ENCODE measurements around the gene OPN4.

OPN4 gene

DNA sequence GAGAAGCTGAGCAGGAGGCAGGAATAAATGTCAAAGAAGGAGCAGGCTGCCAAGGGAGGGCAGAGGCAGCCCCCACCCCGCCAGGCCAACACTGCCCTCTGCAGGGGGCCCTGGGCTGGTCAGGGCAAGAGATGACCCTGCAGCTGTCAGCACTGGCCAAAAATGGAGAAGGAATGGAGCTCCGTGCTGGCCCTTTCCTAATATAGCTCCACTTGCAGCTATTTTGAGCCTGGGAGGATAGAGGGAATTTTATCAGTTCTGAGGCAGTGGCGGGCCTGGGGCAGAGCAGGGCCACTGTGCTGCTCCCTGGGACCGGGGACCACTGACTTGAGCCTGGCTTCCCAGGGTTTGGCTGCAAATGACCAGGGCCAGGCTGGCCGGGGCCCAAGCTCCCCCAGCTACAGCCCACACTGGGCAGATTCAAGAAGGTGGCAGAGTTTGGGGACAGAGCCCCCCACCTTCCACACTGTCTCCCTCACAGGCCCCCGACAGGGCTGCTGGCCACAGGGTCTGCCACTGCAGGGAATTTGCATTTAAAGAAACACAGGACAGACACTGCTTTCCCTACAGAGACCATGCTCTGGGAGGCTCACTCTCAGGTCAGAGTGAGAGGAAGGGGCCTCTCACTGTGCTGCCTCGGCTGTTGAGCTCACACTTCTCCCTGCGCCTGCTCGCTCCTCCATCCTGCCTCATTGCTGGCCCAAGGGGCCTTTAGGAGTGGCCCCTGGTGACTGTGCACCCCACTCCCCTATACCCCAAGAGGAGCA lies 30.2 kb downstream of the OPN4 start:
- DNase-seq, result peak; percentile 0

DNA sequence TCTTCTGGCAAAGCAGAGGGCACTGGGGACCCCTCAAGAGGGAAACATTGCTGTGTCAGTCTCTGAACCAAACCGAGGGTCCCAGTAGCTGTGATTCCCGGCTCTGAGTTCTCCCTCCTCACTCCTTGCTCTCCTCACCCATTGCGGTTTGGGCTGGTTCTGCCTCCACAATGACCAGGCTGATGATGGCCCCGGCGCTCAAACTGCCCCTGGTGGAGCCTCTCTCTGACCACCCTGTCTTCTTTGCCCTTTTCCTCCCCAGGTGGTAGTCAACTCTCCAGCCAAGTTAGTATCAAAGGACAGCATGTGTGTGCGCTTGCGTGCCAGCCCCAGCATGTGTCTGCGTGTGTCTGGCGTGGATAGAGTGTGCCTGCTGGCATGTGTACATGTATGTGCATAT lies 31.1 kb downstream of the OPN4 start:
- DNase-seq, result no peak

DNA sequence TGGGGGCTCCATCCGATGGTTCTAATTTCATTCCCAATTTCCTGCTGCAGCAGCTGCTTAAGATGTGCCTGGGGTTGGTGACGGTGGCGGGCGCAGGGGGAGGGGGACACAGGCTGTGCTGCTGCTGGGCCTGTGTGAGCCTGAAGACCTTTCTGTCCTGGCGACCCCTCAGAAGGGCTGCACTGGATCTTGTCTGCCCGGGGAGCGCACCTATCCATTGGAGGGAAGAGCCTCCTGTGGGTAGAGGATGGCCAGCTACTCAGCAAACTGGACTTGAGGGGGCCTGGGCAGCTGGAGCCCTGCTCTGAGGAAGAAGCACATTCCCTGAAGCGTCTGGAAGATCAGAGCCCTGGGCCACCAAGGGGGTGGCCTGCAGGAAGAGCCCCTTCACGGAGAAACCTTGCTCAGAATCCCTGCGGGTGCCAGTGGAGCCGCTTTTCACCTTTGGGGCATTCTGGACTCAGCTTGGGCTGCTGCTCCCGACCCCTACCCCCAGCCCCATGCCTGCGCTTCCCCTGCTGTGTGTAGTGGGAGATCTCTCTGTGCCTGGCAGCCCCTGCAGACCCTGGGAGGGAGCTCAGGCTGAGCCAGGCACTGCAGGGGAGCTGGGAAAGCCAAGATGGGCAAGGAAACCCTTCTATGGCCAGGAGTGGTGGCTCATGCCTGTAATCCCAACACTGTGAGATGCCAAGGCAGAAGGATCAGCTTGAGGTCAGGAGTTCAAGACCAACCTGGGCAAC lies 31.7 kb downstream of the OPN4 start:
- DNase-seq, result no peak

DNA sequence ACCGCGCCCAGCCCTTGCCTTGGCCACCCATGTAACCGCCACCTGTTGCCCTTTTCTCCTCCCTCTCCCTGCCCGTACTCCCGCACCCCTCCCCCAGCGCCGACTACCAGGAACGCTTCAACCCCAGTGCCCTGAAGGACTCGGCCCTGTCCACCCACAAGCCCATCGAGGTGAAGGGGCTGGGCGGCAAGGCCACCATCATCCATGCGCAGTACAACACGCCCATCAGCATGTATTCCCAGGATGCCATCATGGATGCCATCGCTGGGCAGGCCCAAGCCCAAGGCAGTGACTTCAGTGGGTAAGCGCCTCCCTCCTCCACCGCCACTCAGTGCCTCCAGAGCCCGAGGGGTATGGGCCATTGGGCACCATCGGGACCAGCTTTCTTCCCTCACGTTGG lies 32.6 kb downstream of the OPN4 start:
- DNase-seq, result no peak

DNA sequence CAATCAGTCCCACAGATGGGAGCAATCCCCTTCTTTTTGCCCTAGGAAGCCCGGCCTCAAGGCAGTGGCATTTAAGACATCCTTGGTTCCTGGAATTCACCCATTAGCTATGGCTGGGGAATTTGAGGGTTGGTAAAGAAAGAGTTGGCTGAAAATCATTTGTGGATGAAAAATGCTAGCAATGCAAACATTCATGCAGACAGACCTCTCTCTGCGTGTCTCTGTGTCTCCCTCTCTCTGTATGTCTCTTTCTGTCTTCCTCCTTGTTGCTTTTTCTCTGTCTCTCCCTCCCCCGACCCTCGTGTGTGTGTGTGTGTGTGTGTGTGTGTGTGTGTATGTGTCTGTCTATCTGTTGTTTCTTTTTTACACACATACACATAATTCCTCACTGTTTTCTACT lies 33.4 kb downstream of the OPN4 start:
- no peak for DNase-seq

DNA sequence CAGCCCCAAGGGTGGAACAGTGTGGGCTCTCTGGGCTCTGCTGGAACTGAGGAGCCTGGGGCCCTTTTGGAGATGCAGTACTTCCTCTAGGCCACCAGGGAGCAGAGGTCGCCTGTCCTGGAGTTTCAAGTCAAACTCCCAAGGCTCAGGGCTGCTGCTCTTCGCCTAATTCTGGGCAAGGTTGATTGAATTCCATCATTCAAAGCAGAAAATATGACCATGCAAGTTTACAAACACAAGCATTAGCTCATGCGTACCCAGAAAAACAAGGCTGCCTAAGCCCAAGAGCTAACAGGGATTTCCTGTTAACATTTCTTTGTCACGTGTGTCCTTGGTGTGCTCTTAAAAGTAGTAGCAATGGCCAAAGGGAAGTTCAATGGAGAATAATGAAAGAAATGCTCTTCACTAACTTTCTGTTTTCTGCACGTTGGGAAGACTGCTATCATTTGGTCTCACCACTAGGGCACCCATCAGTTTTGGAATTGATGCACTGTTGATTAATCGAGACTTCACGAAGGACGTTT lies 34.1 kb downstream of the OPN4 start:
- peak; percentile 0 for DNase-seq

DNA sequence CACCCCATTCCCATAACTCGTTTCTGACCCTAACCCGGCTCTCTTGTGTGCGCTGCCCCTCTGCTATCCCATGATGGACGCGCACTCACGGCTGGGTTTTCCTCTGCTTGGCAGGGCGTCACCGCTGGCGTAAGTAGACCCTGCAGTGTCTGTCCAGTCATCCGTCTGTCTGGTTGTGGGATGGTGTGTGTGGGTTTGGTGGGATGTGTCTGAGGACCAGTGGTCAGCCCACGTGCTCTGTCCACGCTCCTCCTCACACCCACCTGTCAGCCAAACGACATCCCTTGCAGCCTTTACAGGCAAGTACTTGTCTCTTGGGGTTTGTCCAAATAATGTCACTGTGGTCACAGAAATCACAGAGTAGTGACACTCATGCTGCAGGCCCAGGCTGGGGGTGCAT lies 34.8 kb downstream of the OPN4 start:
- no peak for DNase-seq

DNA sequence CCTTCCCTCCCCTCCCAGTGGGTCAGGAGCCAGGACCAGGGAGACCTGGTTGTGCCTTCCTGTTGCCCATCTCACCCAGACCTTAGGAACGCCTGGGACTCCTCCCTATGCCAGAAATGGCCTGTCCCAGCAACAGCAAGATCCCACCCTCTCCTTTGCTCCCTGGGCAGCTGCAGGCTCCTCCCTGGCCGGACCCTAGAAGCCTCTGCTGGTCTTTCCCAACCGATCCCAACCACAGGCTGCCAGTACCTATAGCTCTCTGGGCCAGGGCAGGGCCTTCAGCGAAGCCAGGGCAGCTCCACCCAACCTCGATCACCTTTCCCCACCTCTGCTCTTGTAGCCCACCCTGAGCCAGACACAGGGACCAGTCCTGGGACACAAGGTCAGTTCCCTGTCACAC lies 35.9 kb downstream of the OPN4 start:
- DNase-seq, result no peak

DNA sequence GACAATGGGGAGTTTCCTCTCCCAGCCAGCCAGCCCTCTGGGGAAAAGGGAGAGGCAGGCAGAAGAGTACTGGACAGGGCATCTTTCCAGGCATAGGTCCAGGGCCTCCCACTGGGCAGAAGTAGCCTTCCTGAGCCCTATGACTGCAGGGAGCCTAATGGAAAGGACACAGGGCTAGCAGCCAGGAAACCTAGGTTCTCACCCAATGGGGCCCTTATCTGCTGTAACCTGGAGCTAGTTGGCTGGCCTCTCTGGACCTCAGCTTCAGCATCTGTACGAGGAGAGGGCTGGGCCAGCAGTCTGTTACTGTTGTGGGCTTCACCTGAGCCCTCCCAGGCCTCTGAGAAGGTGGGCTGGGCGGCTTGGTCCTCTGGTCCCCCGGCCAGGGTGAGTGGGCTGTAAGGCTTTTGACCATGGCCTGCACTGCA lies 36.3 kb downstream of the OPN4 start:
- DNase-seq, result no peak

DNA sequence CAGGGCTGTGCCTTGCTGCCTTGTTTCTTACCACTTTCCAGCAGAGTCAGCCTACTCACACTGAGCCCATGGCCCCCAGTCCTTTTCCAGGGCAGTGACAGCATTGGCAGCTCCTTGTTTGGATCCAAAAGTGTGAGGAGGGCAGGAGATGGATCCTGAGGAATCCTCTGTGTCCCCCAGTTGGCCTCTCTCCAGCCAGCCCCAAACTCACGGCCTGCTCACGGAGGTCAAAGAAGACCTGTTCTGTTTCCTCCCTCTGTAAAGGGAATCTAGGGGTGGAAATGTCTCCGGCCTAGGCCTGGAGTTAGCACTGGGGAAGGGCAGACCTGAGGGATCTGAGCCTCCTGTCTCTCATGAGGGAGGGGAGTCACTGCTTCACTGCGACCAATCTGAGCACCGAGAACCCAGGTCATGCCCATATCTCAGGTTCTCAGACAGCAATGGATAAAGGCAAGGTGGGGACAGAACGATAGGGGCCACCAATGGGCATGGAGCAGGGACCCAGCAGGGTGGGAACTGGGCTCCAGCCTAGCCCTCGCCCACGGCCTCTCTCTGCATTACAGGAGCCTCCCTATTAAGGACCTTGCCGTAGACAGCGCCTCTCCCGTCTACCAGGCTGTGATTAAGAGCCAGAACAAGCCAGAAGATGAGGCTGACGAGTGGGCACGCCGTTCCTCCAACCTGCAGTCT lies 37.1 kb downstream of the OPN4 start:
- no peak for DNase-seq

DNA sequence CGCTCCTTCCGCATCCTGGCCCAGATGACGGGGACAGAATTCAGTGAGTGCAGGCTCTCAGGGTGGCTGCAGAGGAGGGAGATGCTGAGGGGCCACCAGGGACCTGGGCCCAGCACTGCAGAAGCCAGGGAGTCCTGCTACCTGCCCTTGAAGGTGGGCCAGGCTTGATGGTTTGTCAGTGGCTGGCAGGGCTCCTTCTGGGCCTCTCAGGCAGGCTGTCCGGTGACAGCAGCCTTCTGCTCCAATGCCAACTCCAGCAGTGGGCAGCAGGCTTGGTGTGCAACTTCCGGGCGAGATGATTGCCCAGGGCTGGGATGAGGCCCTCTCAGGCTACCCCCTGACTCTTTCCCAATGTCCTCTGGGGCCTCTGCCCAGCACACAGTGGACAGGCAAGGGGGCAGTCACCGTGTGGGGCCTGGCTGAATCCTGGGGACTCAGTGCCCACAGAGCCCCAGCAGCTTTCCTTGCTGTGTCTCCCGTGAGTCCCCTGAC lies 37.7 kb downstream of the OPN4 start:
- no peak for DNase-seq

DNA sequence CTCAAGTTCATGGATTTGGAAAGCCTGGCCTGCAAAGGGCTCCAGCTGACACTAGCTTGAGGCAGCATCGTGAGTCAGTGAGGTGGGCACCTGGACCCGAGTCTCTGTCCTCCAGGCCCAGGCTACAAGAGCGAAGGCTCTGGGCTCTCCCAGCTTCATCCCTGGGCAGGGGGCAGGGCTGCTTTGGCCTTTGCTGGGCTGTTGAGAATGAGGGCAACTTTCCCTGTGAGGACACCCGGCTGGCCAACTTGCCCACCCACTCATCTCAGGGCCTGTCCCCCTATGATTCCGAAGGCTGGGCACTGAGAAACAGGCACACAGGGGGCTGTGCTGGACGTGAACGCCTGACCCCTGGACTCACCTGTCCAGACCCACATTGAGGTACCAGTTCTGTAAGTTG lies 38.3 kb downstream of the OPN4 start:
- DNase-seq, result no peak

DNA sequence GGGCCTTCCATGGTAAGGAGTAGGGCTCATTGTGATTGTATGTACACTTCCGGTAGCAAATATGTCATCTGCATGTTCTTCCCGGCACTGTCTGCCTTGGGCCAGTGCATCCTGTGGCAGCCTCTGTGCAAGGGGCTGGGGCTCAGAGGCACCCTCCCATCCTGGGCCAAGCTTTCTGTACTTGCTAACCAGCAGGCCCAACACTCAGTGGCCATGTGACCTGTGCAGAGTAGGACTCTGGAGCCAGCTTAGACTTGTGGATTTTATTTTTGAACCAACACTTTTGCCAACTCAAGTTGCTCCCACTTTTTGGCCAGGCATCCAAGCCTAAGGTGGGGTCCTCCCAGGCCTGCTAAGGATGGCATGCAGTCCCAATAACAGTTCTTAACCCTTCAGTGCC lies 38.9 kb downstream of the OPN4 start:
- no peak for DNase-seq

DNA sequence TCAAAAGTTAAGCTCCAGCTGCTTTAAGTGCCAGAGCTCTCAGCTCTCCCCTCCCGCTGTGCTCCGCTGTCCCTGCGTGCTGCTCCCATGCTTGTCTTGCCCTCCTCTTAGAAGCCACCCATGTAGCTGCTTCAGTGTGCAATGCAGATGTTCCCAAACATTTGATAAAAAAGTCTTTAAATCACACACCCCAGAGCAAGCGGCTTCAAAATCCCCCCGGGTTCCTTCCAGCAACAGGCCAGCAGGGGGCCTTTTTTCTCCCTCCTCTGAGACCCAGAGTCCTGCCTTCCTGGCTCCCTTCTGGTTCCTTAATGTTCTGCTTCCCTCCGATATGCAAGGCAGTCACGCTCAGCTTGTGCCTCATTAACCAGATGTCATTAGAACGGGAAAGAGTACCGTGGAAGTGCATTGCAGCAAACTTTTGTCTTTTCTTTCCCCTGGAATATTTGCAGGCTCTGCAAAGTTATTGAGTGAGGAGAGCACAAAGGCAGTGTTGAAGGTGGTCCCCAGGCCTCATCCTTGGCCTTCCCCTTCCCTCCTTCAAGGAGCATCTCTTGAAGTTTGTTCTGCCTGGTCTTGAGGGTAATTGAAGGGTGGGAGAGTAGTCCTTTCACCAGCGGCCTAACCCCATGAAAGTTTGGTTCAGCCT lies 39.5 kb downstream of the OPN4 start:
- DNase-seq, result peak; percentile 2

DNA sequence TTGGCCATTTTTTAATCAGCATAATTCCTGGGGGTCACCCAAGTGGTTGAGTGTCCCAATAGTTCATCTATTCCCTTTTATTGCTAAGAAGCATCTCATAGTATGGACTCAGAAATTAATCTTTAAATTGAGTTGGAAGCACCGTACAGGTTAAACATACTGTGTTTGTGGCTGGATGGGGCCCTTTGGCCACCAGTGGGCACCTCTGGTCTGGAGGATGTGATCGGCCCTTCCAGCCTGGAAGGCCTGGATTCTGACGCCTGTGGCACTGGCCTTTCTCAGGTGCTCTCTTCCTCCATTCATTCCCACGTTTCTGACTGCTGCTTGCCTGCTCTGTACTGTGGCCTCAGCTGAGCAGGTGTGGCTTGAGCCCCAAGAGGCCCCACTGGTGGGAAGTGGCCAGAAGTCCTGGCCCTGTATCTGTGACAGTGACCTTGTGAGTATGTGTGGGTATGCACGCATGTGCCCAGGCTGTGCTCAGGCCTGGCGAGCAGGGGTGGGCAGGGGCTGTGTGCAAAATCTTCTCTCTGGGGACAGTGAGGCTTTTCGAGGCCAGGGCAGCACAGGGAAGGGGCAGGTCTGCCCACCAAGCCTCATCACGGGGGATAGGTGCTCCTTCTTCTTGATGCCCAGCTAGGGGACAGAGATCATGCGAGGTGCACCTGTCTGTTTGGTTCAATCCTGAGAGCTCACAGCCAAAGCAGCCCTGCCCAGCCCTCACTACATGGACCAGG lies 44.0 kb downstream of the OPN4 start:
- DNase-seq, result no peak

DNA sequence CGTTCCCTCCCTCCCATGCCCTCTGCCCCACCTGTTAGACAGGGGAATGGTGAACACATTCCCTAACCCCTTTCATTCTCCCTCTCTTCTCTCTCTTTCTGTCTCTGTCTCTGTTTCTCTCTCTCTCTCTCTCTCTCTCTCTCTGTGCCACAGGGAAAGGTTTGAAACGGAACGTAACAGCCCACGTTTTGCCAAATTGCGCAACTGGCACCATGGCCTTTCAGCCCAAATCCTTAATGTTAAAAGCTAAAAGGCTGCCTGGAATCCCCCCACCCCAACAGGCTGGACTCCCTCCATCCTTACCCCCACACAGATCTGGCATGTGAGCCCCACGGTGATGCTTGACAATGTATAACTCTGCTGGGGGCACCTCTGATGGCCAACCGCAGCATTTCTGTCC lies 44.8 kb downstream of the OPN4 start:
- no peak for DNase-seq

DNA sequence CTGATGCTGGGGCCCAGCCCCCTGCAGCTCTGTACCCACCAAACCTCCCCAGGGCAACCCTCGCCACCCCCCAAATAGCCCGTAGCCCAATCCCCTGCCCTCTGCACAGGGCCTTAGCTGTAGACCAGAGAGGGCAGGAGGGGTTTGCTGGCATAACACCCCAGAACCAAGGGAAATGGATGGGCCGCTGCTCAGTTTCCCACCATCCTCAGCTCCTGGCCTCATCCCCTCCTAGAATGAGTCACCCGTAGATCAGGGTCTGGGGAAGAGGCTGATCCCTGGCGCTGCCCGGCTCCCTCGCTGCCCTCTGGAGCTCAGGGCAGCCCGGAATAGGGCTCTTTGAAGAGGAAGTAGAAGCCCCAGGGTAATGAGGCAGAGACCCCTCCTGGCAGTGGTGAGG lies 45.2 kb downstream of the OPN4 start:
- no peak for DNase-seq

DNA sequence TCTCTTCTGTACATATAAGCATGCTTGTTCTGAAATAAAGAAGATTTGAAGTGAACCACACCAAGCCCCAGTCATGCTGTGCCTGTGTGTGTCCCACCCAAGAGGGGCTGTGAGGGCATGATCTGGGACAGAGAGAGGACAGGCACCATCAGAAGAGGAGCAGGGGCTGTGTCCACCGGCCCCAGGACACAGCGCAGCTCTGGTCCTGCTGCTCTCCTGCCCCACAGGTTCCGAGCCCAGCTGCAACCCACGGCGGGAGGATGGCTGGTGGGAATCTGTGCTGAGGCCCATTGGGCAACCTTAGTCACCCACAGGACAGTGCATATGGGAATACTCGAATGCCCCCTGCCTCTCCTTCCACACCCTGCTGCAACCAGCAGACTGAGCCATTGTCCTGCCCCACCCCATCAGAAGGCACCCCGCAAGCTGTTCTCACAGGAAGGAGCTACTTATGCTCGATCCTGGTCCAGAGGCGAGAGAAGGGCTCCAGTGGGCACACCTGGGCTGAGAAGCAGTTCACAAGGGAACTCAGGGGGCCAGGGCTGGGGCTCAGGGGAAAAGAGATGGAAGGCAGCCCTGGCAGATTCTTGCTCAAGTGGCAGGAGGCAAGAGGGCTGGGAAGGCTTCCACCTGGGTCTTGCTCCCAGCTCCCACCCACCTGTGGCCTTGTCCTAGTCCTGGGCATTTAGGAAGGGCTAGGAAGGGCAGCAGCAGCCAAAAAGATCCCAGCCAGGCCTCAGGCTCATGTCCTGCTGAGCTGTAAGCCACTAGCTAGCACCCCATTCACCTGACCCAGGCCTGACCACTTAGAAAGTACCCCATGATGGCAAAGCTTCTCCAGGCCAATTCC lies 45.9 kb downstream of the OPN4 start:
- DNase-seq, result no peak

DNA sequence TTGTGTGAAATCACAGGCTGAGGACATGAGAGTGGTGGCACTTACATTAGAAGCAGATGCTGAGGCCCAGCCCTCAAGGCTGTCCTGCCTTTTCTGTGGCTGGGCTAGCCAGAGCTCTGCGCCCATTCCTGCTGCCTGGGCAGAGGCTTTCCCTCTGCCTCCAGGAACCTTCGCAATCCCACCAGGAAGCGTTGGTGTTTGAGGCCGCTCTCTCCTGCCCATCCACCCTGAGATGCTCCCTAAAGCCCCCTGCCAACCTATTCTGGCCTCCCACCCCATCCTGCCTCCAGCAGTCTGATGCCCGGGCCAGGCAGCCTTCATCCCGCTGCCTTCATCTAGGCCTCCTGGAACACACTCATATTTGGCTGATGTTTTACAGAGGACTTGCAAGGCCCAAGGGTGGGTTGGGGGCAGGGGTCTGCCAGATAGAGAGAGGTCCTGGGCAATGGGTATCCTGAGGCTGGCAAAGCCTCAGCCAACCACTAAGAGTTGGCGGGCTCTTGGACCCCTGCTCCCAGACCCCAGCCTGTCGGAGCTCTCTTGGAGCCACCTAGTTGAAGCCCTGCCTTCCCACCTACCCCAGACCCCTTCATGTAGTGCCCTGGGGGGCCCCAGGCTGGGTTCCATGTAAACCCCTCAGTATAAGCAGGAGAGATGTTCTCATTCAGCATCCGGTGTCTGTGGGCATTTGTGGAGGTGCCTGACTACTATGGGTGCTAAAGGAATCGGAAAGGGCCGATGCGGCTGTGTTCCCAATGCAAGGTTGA lies 46.7 kb downstream of the OPN4 start:
- DNase-seq, result no peak

DNA sequence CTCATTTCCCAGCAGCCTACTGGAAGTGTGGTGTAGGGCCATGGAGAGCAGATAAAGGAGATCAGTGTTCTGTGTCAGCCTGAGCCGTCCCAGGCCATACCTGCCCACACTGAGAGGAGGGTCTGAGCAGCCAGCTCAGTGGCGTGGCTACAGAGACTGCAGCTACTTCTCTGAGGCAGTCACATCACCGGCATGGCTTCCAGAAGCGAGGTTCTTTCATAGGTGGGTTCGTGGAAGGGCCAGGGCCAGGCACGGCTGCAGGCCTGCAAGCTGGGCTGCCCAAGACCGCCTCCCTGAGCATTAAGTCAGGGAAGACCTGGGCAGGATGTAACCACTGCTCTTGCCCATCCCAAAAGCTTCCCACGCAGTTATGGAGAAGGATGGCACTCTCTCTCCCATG lies 48.8 kb downstream of the OPN4 start:
- no peak for DNase-seq

DNA sequence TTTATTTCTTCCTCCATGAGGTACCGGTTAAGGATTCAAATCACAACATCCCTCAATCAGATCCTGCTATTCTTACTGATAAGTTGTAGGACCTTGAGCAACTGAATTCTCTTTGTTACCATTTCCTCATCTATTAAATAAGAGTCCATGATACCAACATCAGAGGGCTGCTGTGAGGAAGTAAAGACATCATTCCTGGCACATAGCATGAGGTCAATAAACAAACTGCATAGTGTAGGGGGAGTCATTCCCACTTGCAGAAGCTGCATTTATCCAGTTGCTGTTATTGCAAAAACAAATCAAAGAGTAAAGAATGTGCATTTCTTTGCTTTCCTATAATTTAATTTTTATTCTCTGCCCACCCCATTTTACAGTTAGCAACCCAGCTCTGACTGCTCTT lies 50.8 kb downstream of the OPN4 start:
- DNase-seq, result no peak

All from NCI-H446 treated with DMSO at 0.1 percent for 48 hours (cell line).